H1 (cell line): ENCODE data around the gene CABP1. TPM values are rescaled to one million over a fixed set of nuclear protein-coding genes. Genes with fewer than 3 reads are reported as not detected.

Experiments used
- ATF2 ChIP-seq: IDR thresholded peaks from 2 replicates; pipeline ENCODE4 v1.6.1; 2012; ENCODE audit warnings: low read length, inconsistent platforms
- ATF3 ChIP-seq: IDR thresholded peaks from 2 replicates; pipeline ENCODE4 v1.6.1; 2011; ENCODE audit warnings: low read depth, mild to moderate bottlenecking, low read length; ENCODE audit not compliant: insufficient read depth
- CHD7 ChIP-seq: fragments of 300-600 bp; sonication (generic); IDR thresholded peaks from 2 replicates; pipeline ENCODE4 v1.7.1; 2012; ENCODE audit warnings: low read length, moderate library complexity, mild to moderate bottlenecking, inconsistent platforms; ENCODE audit not compliant: insufficient replicate concordance
- FOSL1 ChIP-seq: IDR thresholded peaks from 2 replicates; pipeline ENCODE4 v1.6.1; 2011; ENCODE audit warnings: mild to moderate bottlenecking, low read depth, low read length, moderate library complexity; ENCODE audit not compliant: insufficient read depth
- NANOG ChIP-seq: IDR thresholded peaks from 2 replicates; pipeline ENCODE4 v1.6.1; 2011; ENCODE audit warnings: low read length, low read depth, mild to moderate bottlenecking, inconsistent platforms; ENCODE audit not compliant: insufficient read depth, poor library complexity, severe bottlenecking
- POLR2A ChIP-seq, 2 experiments: IDR thresholded peaks; 1 replicate in 1 of 2; 2 replicates in 1 of 2; pipeline ENCODE4 v1.6.1; 2011; ENCODE audit warnings: low read depth in 2 of 2, low read length in 2 of 2, mild to moderate bottlenecking in 2 of 2; ENCODE audit errors: control extremely low read depth in 1 of 2
- SP2 ChIP-seq: IDR thresholded peaks from 2 replicates; pipeline ENCODE4 v1.6.1; 2012; ENCODE audit warnings: mild to moderate bottlenecking, low read length, inconsistent platforms
- SUZ12 ChIP-seq: fragments of 200-600 bp; sonication (generic); IDR thresholded peaks from 2 replicates; pipeline ENCODE4 v1.6.1; 2012; ENCODE audit warnings: mild to moderate bottlenecking, inconsistent platforms, low read length, moderate library complexity, mixed read lengths
- TEAD4 ChIP-seq: IDR thresholded peaks from 2 replicates; pipeline ENCODE4 v1.6.1; 2012; ENCODE audit warnings: low read depth, low read length, inconsistent platforms, mixed read lengths
- polyA plus RNA-seq, 7 experiments: library from polyadenylated mRNA; depleted of rRNA in 3 of 7; stranded (reverse) in 5 of 7; unstranded in 2 of 7; fragments of >200 nt in 5 of 7; fragments of 200-250 nt in 2 of 7; gene quantifications; 1 replicate in 5 of 7; 2 replicates in 1 of 7; 4 replicates in 1 of 7; pipeline versions ENCODE4 v1.2.1 to v1.2.3, GENCODE V29; 2011 to 2013; ENCODE audit warnings: missing spikeins in 2 of 7, mixed read lengths in 2 of 7
- total RNA-seq: library from RNA; stranded (reverse); fragmentation: NEBNext Ultra II Directional; extraction: Animal tissue kit (Norgen Biotek cat#: 25700); gene quantifications from 2 replicates; pipeline ENCODE4 v1.2.1, GENCODE V29; 2021

Gene CABP1
- total and polyA plus RNA-seq, 2 of the 8 experiments (the other 6 are each of a cell fraction or from before 2014, with no cell fraction given), result 3.9 to 7.4 TPM

- TF ChIP-seq CHD7, result no peak
- TF ChIP-seq NANOG, result no peak
- TF ChIP-seq POLR2A (IDR thresholded peaks at IDR 0.05; ENCODE audit: control extremely low read depth in 1 of 2, low read depth in 2 of 2, low read length in 2 of 2), result no peak
- TF ChIP-seq SUZ12, result no peak
- TF ChIP-seq ATF2, result no peak
- no peak for TF ChIP-seq TEAD4
- TF ChIP-seq ATF3, result no peak
- TF ChIP-seq SP2, result no peak
- no peak for TF ChIP-seq FOSL1
Measured at GRCh38 chr12:120693848-120694247, 53.4 kb downstream of the CABP1 start (continued).
